GM21529 (cell line): Measurements from ENCODE around the gene ADCY9.
"Not testable (repeated sequence)": the region's sequence is repeated elsewhere in the genome, so short reads cannot be mapped to it uniquely, and the experiment has no call there.

Experiments used
- ATAC-seq: cut with Tn5 transposase; IDR thresholded peaks from one replicate; pipeline ENCODE4 v1.9.1; 2021; ENCODE audit not compliant: unreplicated experiment

ADCY9 gene

GRCh38 chr16:4071686-4072561 is 44.3 kb downstream of the ADCY9 start:
- no peak for ATAC-seq

- no peak for ATAC-seq
Observed at GRCh38 chr16:4070936-4071335, 45.3 kb downstream of the ADCY9 start.

GRCh38 chr16:4067262-4068001 is 48.8 kb downstream of the ADCY9 start:
- no peak for ATAC-seq

- ATAC-seq, result no peak
Observed at GRCh38 chr16:4064950-4065352, 51.3 kb downstream of the ADCY9 start.

GRCh38 chr16:4062212-4062802 is 53.9 kb downstream of the ADCY9 start:
- no peak for ATAC-seq

GRCh38 chr16:4060823-4061222 is 55.4 kb downstream of the ADCY9 start:
- no peak for ATAC-seq

- ATAC-seq, result no peak
Observed at GRCh38 chr16:4060009-4060408, 56.2 kb downstream of the ADCY9 start.

- ATAC-seq, result no peak
Observed at GRCh38 chr16:4058386-4058785, 57.9 kb downstream of the ADCY9 start.

GRCh38 chr16:4057439-4057877 is 58.8 kb downstream of the ADCY9 start:
- ATAC-seq, result no peak

GRCh38 chr16:4056161-4057105 is 59.8 kb downstream of the ADCY9 start:
- ATAC-seq, result no peak

- no peak for ATAC-seq
Observed at GRCh38 chr16:4055748-4056147, 60.5 kb downstream of the ADCY9 start.

- no peak for ATAC-seq
Observed at GRCh38 chr16:4053301-4053845, 62.9 kb downstream of the ADCY9 start.

- no peak for ATAC-seq
Observed at GRCh38 chr16:4052801-4053293, 63.4 kb downstream of the ADCY9 start.

GRCh38 chr16:4052096-4052495 is 64.1 kb downstream of the ADCY9 start:
- ATAC-seq, result no peak

GRCh38 chr16:4051591-4051990 is 64.7 kb downstream of the ADCY9 start:
- ATAC-seq, result no peak

- ATAC-seq, result no peak
Observed at GRCh38 chr16:4049031-4049430, 67.2 kb downstream of the ADCY9 start.

GRCh38 chr16:4048481-4048880 is 67.8 kb downstream of the ADCY9 start:
- no peak for ATAC-seq

GRCh38 chr16:4046221-4046620 is 70.0 kb downstream of the ADCY9 start:
- no peak for ATAC-seq

GRCh38 chr16:4045561-4045960 is 70.7 kb downstream of the ADCY9 start:
- ATAC-seq, result not testable (repeated sequence)

GRCh38 chr16:4042581-4042980 is 73.7 kb downstream of the ADCY9 start:
- no peak for ATAC-seq
